ENCODE measurements around the gene ZDHHC6. TPM values are rescaled to one million over a fixed set of nuclear protein-coding genes. Genes with fewer than 3 reads are reported as not detected.

Gene ZDHHC6
- polyA plus RNA-seq, 2 of the 4 experiments (the other 2 are of a cell fraction) = 37.2 to 57.0 TPM

DNA sequence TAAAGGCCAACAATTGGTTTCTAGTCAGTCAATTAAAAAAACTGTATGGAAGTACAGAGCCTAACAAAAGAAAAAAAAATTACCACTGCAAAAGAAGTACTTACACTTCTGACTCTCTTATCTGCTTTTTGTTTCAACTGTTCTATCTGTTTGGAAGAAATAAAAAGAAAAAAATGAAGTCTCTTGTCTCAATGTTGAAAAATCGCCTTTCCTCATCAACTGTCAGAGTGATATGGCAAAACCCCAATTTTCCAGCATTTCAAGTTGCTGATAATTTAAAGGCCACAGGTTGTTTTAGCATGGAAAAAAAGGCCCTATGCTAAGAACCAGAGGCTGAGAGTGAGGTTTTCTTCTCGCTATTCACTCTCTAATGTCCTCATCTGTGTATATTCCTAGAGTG, 13.6 kb downstream of the ZDHHC6 start:
- Histone ChIP-seq H3K9me3 (no peaks in the 10 kb centered on the region), H3K4me2 (no peak overlapping the region), H3K4me3 (no peak overlapping the region), H3K27ac (no peak overlapping the region), H3K4me1 (no peaks in the 10 kb centered on the region)
- 92% methylated on average over 2 of the region's 2 CpGs for WGBS (ENCODE audit: missing lambda C conversion rate)
- DNase-seq (ENCODE audit: low read depth in 1 of 2, low spot score in 1 of 2) (no peak), FAIRE-seq (no peak), ATAC-seq (no peak)
- ChIA-PET POLR2A (no interaction called here), CTCF (interaction anchor here (0.5 to 1.0 kb wide), 3 partner anchors 15 to 293 kb away, joined by 3 read pairs; no protein-coding TSS in a partner anchor)
- no peak for TF ChIP-seq POLR2AphosphoS2 (conservative IDR thresholded peaks at IDR 0.05; ENCODE audit: low read length)
- no peak for TF ChIP-seq MYC (IDR thresholded peaks at IDR 0.05; ENCODE audit: borderline replicate concordance, low read length)
- TF ChIP-seq PHF8 (IDR thresholded peaks at IDR 0.05; ENCODE audit: borderline replicate concordance, low read depth) = no peak
- TF ChIP-seq NPAS2 (CRISPR knock-in tag; IDR thresholded peaks at IDR 0.05; ENCODE audit: borderline replicate concordance) = no peak
- TF ChIP-seq, protein P1, sequence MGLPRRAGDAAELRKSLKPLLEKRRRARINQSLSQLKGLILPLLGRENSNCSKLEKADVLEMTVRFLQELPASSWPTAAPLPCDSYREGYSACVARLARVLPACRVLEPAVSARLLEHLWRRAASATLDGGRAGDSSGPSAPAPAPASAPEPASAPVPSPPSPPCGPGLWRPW (IDR thresholded peaks at IDR 0.05) = no peak
- no peak for TF ChIP-seq HOXA7 (CRISPR knock-in tag; IDR thresholded peaks at IDR 0.05)
- no peak for TF ChIP-seq MAFK (IDR thresholded peaks at IDR 0.05; ENCODE audit: partially characterized antibody)
- no peak for TF ChIP-seq KDM1A (IDR thresholded peaks at IDR 0.05; ENCODE audit: low read depth)
- no peak for TF ChIP-seq RNF2 (IDR thresholded peaks at IDR 0.05; ENCODE audit: borderline replicate concordance, low read depth)
- TF ChIP-seq CHD2 (IDR thresholded peaks at IDR 0.05; ENCODE audit: low read length, partially characterized antibody) = no peak
- no peak for TF ChIP-seq POLR2A (IDR thresholded peaks at IDR 0.05; ENCODE audit: low read length)
- TF ChIP-seq RCOR1 (IDR thresholded peaks at IDR 0.05; ENCODE audit: low read depth, low read length) = no peak
- TF ChIP-seq NR3C1 (IDR thresholded peaks at IDR 0.05) = no peak
- no peak for TF ChIP-seq ZSCAN20 (CRISPR knock-in tag; IDR thresholded peaks at IDR 0.05)

DNA sequence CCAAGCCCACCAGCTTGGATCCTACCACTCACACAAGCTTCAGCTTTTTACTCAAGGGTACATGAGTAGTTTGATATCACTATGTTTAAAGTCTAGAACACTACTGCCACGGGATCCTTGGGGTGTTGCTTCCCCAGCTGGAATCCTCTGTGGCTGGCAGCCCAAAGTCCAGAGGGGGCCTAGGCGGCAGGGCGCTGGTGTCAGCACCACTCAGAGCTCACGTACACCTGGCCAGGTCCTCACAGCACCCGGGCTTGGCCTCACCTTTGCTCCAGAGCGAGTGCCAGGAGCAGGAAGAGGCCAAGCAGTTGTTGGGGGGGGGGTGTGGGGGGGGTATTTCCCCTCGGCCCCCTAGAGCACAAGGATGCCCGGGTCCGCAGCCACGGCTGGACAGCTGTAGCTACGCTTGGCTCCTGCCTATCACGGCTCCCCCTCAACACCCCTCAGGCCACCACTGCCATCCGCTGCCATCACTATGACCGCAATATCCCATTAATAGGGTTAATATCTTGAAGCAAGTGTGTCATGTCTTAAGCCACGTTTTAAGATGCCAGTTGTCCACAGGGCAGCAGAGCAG, 17.0 kb downstream of the ZDHHC6 start:
- FAIRE-seq (no peak), DNase-seq (ENCODE audit: low read depth in 1 of 2, low spot score in 1 of 2) (no peak), ATAC-seq (no peak)
- 90% methylated on average over 15 of the region's 15 CpGs for WGBS (ENCODE audit: missing lambda C conversion rate)
- no peak overlapping the region for H3K27ac ChIP-seq
- no peak overlapping the region for H3K4me2 ChIP-seq
- TF ChIP-seq MYC (IDR thresholded peaks at IDR 0.05; ENCODE audit: borderline replicate concordance, low read length) = no peak
- TF ChIP-seq, protein P2, sequence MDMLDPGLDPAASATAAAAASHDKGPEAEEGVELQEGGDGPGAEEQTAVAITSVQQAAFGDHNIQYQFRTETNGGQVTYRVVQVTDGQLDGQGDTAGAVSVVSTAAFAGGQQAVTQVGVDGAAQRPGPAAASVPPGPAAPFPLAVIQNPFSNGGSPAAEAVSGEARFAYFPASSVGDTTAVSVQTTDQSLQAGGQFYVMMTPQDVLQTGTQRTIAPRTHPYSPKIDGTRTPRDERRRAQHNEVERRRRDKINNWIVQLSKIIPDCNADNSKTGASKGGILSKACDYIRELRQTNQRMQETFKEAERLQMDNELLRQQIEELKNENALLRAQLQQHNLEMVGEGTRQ (IDR thresholded peaks at IDR 0.05) = no peak
- TF ChIP-seq FOXS1 (CRISPR knock-in tag; IDR thresholded peaks at IDR 0.05) = no peak
- TF ChIP-seq ZC3H11A (IDR thresholded peaks at IDR 0.05) = no peak
- no peak for TF ChIP-seq TFCP2L1 (CRISPR knock-in tag; IDR thresholded peaks at IDR 0.05)
- no peak for TF ChIP-seq POLR2A (IDR thresholded peaks at IDR 0.05; ENCODE audit: low read length)
- TF ChIP-seq, protein P3, sequence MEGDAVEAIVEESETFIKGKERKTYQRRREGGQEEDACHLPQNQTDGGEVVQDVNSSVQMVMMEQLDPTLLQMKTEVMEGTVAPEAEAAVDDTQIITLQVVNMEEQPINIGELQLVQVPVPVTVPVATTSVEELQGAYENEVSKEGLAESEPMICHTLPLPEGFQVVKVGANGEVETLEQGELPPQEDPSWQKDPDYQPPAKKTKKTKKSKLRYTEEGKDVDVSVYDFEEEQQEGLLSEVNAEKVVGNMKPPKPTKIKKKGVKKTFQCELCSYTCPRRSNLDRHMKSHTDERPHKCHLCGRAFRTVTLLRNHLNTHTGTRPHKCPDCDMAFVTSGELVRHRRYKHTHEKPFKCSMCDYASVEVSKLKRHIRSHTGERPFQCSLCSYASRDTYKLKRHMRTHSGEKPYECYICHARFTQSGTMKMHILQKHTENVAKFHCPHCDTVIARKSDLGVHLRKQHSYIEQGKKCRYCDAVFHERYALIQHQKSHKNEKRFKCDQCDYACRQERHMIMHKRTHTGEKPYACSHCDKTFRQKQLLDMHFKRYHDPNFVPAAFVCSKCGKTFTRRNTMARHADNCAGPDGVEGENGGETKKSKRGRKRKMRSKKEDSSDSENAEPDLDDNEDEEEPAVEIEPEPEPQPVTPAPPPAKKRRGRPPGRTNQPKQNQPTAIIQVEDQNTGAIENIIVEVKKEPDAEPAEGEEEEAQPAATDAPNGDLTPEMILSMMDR (IDR thresholded peaks at IDR 0.05) = no peak
- TF ChIP-seq CHD2 (IDR thresholded peaks at IDR 0.05; ENCODE audit: low read length, partially characterized antibody) = no peak
- TF ChIP-seq JUNB (IDR thresholded peaks at IDR 0.05) = no peak
- TF ChIP-seq GATA3 (IDR thresholded peaks at IDR 0.05; ENCODE audit: borderline replicate concordance) = no peak
- TF ChIP-seq NFE2L2 (conservative IDR thresholded peaks at IDR 0.05; ENCODE audit: low read length) = no peak
- ChIA-PET POLR2A (no interaction called here), CTCF (interaction anchor here (1.0 to 1.6 kb wide), 2 partner anchors 116 to 674 kb away, joined by 3 read pairs; no protein-coding TSS in a partner anchor)
- H3K9me3 ChIP-seq = no peaks in the 10 kb centered on the region
- H3K4me1 ChIP-seq = no peaks in the 10 kb centered on the region
- H3K4me3 ChIP-seq = no peak overlapping the region

DNA sequence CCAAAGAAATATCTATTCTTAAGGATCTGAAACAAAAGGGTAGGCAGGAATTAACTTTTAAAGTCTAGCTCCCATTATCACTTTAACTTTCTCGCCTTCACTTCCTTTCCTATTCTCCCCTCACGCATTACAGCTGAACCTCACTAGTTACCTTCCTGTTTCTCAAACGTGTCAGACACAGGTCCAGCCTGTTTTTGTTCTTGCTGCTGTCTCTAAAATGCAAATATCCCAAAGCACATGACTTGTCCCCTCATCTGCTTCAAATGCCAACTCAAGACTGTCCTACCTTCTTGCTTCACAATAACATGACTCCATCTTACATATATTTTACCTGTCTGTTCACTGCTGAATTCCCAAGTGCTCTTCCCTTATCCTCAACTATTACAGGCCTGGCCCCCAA, 17.6 kb downstream of the ZDHHC6 start:
- no peak for ATAC-seq
- H3K4me2 ChIP-seq = no peak overlapping the region
- WGBS (ENCODE audit: missing lambda C conversion rate) = 89% methylated on average over 3 of the region's 3 CpGs
- no peaks in the 10 kb centered on the region for H3K9me3 ChIP-seq
- ChIA-PET CTCF (interaction anchor here (1.0 to 1.6 kb wide), 2 partner anchors 115 to 673 kb away, joined by 3 read pairs; no protein-coding TSS in a partner anchor), POLR2A (interaction anchor here (1.0 kb wide), 1 partner anchor 18 kb away, joined by 3 read pairs; the partner anchor contains the start of genes VTI1A and ZDHHC6)
- FAIRE-seq = no peak
- H3K4me1 ChIP-seq = no peaks in the 10 kb centered on the region
- no peak overlapping the region for H3K27ac ChIP-seq
- H3K4me3 ChIP-seq = no peak overlapping the region
- DNase-seq (ENCODE audit: low read depth in 1 of 2, low spot score in 1 of 2) = no peak
- TF ChIP-seq HEYL (CRISPR knock-in tag; IDR thresholded peaks at IDR 0.05) (no peak), RAD21 (conservative IDR thresholded peaks at IDR 0.05 in 1 of 2, IDR thresholded peaks at IDR 0.05 in 1 of 2) (no peak), SMC3 (IDR thresholded peaks at IDR 0.05) (no peak), TFCP2L1 (CRISPR knock-in tag; IDR thresholded peaks at IDR 0.05) (no peak), CEBPB (IDR thresholded peaks at IDR 0.05) (no peak), RARB (CRISPR knock-in tag; IDR thresholded peaks at IDR 0.05) (no peak), MAZ (IDR thresholded peaks at IDR 0.05; ENCODE audit: borderline replicate concordance, low read depth, low read length) (no peak), EHMT2 (IDR thresholded peaks at IDR 0.05; ENCODE audit: low read depth) (no peak), FOSL2 (IDR thresholded peaks at IDR 0.05) (no peak), FOSL2 (CRISPR knock-in tag; IDR thresholded peaks at IDR 0.05) (no peak), POLR2A (IDR thresholded peaks at IDR 0.05; ENCODE audit: low read length) (no peak)
- TF ChIP-seq, protein P1 (IDR thresholded peaks at IDR 0.05) = no peak
- TF ChIP-seq, protein P4, sequence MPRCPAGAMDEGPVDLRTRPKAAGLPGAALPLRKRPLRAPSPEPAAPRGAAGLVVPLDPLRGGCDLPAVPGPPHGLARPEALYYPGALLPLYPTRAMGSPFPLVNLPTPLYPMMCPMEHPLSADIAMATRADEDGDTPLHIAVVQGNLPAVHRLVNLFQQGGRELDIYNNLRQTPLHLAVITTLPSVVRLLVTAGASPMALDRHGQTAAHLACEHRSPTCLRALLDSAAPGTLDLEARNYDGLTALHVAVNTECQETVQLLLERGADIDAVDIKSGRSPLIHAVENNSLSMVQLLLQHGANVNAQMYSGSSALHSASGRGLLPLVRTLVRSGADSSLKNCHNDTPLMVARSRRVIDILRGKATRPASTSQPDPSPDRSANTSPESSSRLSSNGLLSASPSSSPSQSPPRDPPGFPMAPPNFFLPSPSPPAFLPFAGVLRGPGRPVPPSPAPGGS (IDR thresholded peaks at IDR 0.05) = no peak
